ENCODE data around the gene SMYD5. TPM values are rescaled to one million over a fixed set of nuclear protein-coding genes. Genes with fewer than 3 reads are reported as not detected.
"Not testable (repeated sequence)": the region's sequence is repeated elsewhere in the genome, so short reads cannot be mapped to it uniquely, and the experiment has no call there.

SMYD5 gene
- total RNA-seq, 1 donor from 2014 or later = 13.3 TPM

DNA sequence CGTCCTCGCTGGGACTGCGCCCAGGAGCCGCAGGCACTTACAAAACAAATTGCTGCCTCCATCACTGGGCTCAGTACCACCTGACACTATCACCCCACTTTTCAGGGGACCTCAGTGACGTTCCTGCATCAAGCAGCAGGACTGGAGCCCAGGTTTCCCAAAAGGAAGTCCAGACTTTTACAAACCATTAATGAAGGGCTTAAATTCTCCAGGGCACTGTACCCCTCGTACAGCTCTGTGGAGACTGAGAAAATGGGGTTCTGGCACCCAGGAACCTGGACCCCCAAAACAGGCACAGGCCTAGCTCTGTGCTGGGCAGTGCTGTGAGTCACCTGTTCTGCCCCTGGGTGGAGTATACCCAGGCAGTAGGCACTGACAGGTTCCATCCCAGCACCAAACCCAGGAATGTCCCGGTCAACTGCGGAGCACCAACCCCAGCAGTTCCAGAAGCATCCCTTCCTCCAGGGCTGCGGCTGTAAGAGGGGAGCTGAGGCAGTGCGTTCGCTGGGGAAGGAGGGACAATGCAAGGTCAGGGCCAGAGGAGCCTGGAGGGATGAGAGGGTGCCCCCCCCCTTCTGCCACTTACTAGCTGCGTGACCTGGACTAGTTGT, 36.3 kb upstream of the SMYD5 start:
- peak overlapping the region; percentile 72 for H3K4me3 ChIP-seq
- H3K9me3 ChIP-seq = no peaks in the 10 kb centered on the region
- peaks cover 21% of the 10 kb centered on the region for H3K4me1 ChIP-seq
- TF ChIP-seq, protein P1, sequence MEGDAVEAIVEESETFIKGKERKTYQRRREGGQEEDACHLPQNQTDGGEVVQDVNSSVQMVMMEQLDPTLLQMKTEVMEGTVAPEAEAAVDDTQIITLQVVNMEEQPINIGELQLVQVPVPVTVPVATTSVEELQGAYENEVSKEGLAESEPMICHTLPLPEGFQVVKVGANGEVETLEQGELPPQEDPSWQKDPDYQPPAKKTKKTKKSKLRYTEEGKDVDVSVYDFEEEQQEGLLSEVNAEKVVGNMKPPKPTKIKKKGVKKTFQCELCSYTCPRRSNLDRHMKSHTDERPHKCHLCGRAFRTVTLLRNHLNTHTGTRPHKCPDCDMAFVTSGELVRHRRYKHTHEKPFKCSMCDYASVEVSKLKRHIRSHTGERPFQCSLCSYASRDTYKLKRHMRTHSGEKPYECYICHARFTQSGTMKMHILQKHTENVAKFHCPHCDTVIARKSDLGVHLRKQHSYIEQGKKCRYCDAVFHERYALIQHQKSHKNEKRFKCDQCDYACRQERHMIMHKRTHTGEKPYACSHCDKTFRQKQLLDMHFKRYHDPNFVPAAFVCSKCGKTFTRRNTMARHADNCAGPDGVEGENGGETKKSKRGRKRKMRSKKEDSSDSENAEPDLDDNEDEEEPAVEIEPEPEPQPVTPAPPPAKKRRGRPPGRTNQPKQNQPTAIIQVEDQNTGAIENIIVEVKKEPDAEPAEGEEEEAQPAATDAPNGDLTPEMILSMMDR (IDR thresholded peaks at IDR 0.05) = peak; percentile 4
- DNase-seq (no peak), ATAC-seq (peak in 1 of 2 donors; percentile 2)
- no peak overlapping the region for H3K27ac ChIP-seq
- peaks cover 15% of the 10 kb centered on the region for H3K27me3 ChIP-seq (ENCODE audit: low read depth)
- no peaks in the 10 kb centered on the region for H3K36me3 ChIP-seq
- intact Hi-C loops (cut with DNase I) = no loop called here

DNA sequence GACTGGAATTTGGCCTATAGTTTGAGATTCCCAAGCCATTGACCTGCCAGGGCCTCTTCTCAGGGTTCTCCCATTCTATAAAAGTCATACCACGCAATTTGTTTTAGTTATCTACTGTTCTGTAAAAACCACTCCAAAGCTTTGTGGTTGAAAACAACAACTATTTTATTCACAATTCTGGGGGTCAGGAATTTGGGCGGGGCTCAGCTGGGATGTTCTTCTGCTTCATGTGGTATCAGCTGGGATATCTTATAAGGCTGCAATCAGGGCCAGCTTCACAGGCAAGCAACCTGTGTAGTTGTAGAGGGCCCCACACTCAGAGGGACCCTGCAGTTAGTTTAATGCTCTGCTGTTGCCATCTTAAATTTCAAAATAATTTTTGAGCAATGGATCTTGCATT, 28.1 kb upstream of the SMYD5 start:
- Histone ChIP-seq H3K9me3 (no peaks in the 10 kb centered on the region), H3K4me3 (no peak overlapping the region), H3K4me1 (no peaks in the 10 kb centered on the region), H3K27me3 (ENCODE audit: low read depth) (peaks cover 5% of the 10 kb centered on the region), H3K36me3 (no peaks in the 10 kb centered on the region), H3K27ac (no peak overlapping the region)
- TF ChIP-seq, protein P1 (IDR thresholded peaks at IDR 0.05) = no peak
- intact Hi-C loops (cut with DNase I) = no loop called here
- no peak for ATAC-seq
- no peak for DNase-seq

DNA sequence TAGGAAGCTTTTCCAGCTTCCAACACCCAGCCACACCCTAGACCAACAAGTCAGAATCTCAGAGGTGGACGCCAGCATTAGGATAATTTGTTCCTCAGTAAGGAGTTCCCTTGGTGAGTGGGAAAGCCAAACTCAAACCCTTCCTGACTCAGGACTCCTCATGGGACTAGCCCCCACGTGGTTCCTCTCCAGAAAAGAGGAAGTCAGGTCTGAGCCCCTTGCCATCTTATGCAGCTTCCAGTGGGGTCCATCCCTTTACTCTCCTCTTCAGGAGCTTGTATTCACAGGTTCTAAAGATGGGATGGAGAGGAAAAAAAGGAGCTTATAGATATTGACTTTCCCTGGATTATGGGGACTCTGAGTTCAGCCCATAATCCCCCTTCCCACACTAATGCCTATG, 26.5 kb upstream of the SMYD5 start:
- DNase-seq = no peak
- intact Hi-C loops (cut with DNase I) = no loop called here

DNA sequence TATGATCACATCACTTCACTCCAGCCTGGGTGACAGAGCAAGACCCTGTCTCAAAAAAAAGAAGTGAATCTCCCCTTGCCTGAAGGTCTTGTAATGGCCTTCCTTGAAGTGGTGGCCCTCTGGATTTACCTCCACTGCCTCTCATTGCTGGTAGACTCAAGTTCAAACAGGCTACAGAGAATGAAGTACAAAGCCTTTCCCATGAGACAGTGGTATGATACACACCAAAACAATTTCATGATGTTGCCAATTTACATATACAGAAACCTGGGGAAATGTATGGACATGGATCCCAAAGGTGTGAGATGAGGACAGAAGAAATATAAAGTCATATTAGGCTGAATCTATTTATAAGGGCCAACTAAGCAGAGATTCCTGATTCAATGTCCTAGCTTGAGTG, 16.5 kb upstream of the SMYD5 start:
- no peak for DNase-seq
- Histone ChIP-seq H3K27me3 (ENCODE audit: low read depth) (peaks cover 50% of the 10 kb centered on the region), H3K36me3 (no peaks in the 10 kb centered on the region), H3K4me1 (peaks cover 10% of the 10 kb centered on the region), H3K27ac (no peak overlapping the region), H3K4me3 (no peak overlapping the region), H3K9me3 (no peaks in the 10 kb centered on the region)
- ATAC-seq = no peak
- intact Hi-C loops (cut with DNase I) = no loop called here
- TF ChIP-seq, protein P1 (IDR thresholded peaks at IDR 0.05) = no peak

More for the DNA sequence above, 26.5 kb upstream of the SMYD5 start:
- Histone ChIP-seq H3K9me3 (no peaks in the 10 kb centered on the region), H3K4me1 (no peaks in the 10 kb centered on the region), H3K36me3 (no peaks in the 10 kb centered on the region), H3K4me3 (no peak overlapping the region), H3K27ac (no peak overlapping the region), H3K27me3 (ENCODE audit: low read depth) (peaks cover 5% of the 10 kb centered on the region)
- no peak for ATAC-seq
- TF ChIP-seq, protein P1 (IDR thresholded peaks at IDR 0.05) = no peak

DNA sequence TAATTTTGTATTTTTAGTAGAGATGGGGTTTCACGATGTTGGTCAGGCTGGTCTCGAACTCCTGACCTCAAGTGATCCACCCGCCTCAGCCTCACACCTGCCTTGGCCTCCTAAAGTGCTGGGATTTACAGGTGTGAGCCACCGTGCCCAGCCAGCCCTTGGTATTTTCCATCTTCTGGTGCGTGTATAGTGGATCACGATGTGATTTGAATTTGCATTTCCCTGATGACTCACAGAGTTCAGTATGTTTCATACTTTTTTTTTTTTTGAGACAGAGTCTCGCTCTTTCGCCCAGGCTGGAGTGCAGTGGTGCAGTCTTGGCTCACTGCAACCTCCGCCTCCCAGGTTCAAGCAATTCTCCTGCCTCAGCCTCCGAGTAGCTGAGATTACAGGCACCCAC, 13.8 kb upstream of the SMYD5 start:
- H3K27ac ChIP-seq; H3K36me3 ChIP-seq; intact Hi-C loops (cut with DNase I); DNase-seq; ATAC-seq; H3K9me3 ChIP-seq; H3K4me3 ChIP-seq: not testable (repeated sequence)
- peaks cover 20% of the 10 kb centered on the region for H3K4me1 ChIP-seq
- H3K27me3 ChIP-seq (ENCODE audit: low read depth) = peaks cover 64% of the 10 kb centered on the region

DNA sequence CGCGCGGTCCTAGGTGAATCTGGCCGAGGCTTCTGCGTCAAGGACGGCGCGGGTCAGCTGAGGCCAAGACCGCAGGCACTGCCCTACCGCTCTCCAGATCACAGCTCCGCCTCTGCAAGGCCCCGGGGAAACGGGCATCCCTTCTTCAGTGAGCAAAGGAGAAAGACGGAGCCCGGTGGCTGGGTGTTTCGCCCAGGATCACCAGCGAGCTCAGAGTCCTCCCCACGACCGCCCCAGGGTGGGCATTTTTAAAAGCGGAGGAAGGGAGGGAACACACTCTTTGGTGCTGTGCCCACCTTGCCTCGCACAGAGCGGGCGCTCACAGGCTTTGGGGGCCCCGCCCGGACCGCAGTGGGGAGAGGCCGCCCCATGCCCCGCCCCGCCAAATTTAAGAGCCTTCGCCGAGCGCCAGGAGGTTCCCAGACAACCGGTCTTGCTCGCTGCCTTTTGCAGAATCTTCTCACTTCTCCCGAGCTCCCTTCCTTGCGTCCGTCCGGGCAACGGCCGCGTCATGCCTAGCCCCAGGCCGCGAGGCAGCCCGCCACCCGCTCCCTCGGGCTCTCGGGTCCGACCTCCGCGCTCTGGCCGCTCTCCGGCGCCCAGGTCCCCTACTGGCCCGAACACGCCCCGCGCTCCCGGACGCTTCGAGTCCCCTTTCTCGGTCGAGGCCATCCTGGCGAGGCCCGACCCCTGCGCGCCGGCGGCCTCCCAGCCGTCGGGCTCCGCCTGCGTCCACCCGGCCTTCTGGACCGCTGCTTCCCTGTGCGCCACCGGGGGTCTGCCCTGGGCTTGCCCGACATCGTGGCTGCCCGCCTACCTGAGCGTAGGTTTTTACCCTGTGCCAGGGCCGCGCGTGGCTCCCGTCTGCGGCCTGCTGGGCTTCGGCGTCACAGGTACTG, 11.6 kb upstream of the SMYD5 start, which contains the start of gene NOTO:
TSS of gene NOTO (plus strand) at position 419 of the 899 bp plus-strand sequence. CDS start at position 512, 93 bp downstream.
- Histone ChIP-seq H3K4me1 (peaks cover 20% of the 10 kb centered on the region), H3K36me3 (no peaks in the 10 kb centered on the region), H3K9me3 (no peaks in the 10 kb centered on the region), H3K27me3 (ENCODE audit: low read depth) (peaks cover 64% of the 10 kb centered on the region), H3K4me3 (peak within 1 kb of the TSS; percentile 40), H3K27ac (no peak within 1 kb of the TSS)
- TF ChIP-seq, protein P1 (IDR thresholded peaks at IDR 0.05) = no peak
- no peak for DNase-seq
- ATAC-seq = peak; percentile 61 to 73
- intact Hi-C loops (cut with DNase I) = no loop called here

All from lower lobe of right lung (tissue), 2 donors.